DOHH2 (cell line): ENCODE results near the gene ST3GAL4.

Experiments used
- H3F3A ChIP-seq: fragments of 200-600 bp; sonication (generic), shearing (Covaris generic); 2 replicates; pipeline ENCODE4 v1.6.0; 2016; ENCODE audit warnings: antibody characterized with exemption, mild to moderate bottlenecking; ENCODE audit not compliant: control insufficient read depth, insufficient read depth
- H3K27ac ChIP-seq: fragments of 200-600 bp; sonication (generic); 2 replicates; pipeline ENCODE4 v1.5.1; 2014; ENCODE audit warnings: low read depth, mild to moderate bottlenecking, low read length, moderate library complexity
- H3K27me3 ChIP-seq: fragments of 200-600 bp; sonication (generic); 2 replicates; pipeline ENCODE4 v1.6.1; 2014; ENCODE audit warnings: mild to moderate bottlenecking, low read length, mixed read lengths; ENCODE audit not compliant: control insufficient read depth
- H3K36me3 ChIP-seq: fragments of 200-600 bp; sonication (generic); 2 replicates; pipeline ENCODE4 v1.6.1; 2014; ENCODE audit warnings: mild to moderate bottlenecking, low read length, moderate library complexity, mixed read lengths; ENCODE audit not compliant: control insufficient read depth
- H3K4me1 ChIP-seq: fragments of 200-600 bp; sonication (generic); 2 replicates; pipeline ENCODE4 v1.6.1; 2014; ENCODE audit warnings: mild to moderate bottlenecking, low read length, mixed read lengths; ENCODE audit not compliant: control insufficient read depth
- H3K4me2 ChIP-seq: fragments of 200-600 bp; sonication (generic); 2 replicates; pipeline ENCODE4 v1.6.0; 2014; ENCODE audit warnings: mild to moderate bottlenecking, low read length, moderate library complexity
- H3K4me3 ChIP-seq: fragments of 200-600 bp; sonication (generic); 2 replicates; pipeline ENCODE4 v1.5.1; 2014; ENCODE audit warnings: mild to moderate bottlenecking, low read length, mixed read lengths
- H3K79me2 ChIP-seq: fragments of 200-600 bp; sonication (generic); 2 replicates; pipeline ENCODE4 v1.6.1; 2014; ENCODE audit warnings: mild to moderate bottlenecking, low read length, mixed read lengths; ENCODE audit not compliant: control insufficient read depth
- H3K9me2 ChIP-seq: fragments of 200-600 bp; sonication (generic); replicated peaks from 2 replicates; pipeline ENCODE4 v1.6.1; 2014; ENCODE audit warnings: mild to moderate bottlenecking, low read length, mixed read lengths; ENCODE audit not compliant: control insufficient read depth
- H3K9me3 ChIP-seq: fragments of 200-600 bp; sonication (generic); 2 replicates; pipeline ENCODE4 v1.6.1; 2014; ENCODE audit warnings: antibody characterized with exemption, low read length, mixed read lengths; ENCODE audit not compliant: control insufficient read depth, insufficient read depth
- H4K20me1 ChIP-seq: fragments of 200-600 bp; sonication (generic); 2 replicates; pipeline ENCODE4 v1.6.0; 2014; ENCODE audit warnings: low read depth, mild to moderate bottlenecking, antibody characterized with exemption, low read length, moderate library complexity; ENCODE audit not compliant: control insufficient read depth, insufficient read depth
- CTCF ChIP-seq: fragments of 200-600 bp; sonication (generic); IDR thresholded peaks from one replicate; pipeline ENCODE4 v1.5.1; 2014; ENCODE audit warnings: antibody characterized with exemption, mild to moderate bottlenecking, low read depth, low read length; ENCODE audit not compliant: poor library complexity, severe bottlenecking
- EZH2phosphoT487 ChIP-seq: fragments of 200-600 bp; sonication (generic); IDR thresholded peaks from 2 replicates; pipeline ENCODE4 v1.6.1; 2017; ENCODE audit warnings: borderline replicate concordance, mild to moderate bottlenecking, antibody characterized with exemption, low read length, moderate library complexity, mixed read lengths

Gene ST3GAL4

DNA sequence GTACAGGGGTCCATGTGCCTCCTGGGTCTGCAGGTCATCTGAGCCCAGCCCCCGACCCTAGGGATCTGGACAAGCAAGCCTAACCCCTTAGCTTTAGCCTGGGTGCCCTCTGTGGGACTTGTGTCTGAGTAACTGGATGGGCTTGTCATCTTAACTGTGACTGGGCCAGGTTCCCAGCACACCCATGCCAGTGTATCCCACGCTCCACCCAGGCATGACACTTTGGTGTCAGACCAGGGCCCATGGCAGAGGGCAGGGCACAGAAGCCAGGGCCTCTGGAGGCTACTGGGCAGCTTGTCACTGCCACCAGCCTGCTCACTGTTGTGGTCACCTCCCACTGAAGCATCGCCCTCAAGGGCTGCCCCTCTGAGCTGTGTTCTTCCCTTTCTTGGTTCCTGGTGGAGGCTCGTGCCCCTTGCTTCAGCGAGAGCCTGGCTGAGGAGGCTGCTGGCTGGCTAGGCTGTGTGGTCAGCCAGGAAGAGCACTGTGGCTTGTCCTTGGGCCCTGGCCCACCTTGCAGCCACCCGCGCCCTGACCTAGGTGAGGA, 80.8 kb downstream of the ST3GAL4 start:
- Histone ChIP-seq H3K27ac (no peak overlapping the region), H3K4me1 (peaks cover 3% of the 10 kb centered on the region; the same call in 1 of the 2 replicates), H3K9me3 (no peaks in the 10 kb centered on the region)

DNA sequence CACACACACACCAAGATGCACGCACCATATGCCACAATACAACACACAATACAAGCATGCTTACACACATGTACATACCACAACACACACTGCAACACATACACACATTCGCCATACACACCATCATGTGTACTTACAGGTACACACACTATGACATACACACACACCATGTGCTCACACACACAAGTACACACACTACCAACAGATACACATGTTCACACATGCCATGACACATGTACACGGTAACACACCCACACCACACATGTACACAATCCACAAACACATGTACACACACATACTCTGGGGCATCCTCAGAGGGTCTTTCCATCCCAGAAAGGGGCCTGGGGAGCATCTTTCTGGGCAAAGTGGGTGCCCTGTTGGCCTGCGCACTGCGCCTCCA, 82.2 kb downstream of the ST3GAL4 start:
- H3K9me2 ChIP-seq: no peaks in the 10 kb centered on the region
- H3K4me2 ChIP-seq: no peak overlapping the region
- no peaks in the 10 kb centered on the region for H3K79me2 ChIP-seq
- H3K4me3 ChIP-seq: no peak overlapping the region
- H3F3A ChIP-seq: no peaks in the 10 kb centered on the region
- H3K36me3 ChIP-seq: no peaks in the 10 kb centered on the region
- H4K20me1 ChIP-seq: no peaks in the 10 kb centered on the region
- no peaks in the 10 kb centered on the region for H3K9me3 ChIP-seq
- H3K27me3 ChIP-seq: peaks cover 7% of the 10 kb centered on the region; the same call in 1 of the 2 replicates
- H3K27ac ChIP-seq: no peak overlapping the region
- TF ChIP-seq CTCF (no peak), EZH2phosphoT487 (no peak)
- peaks cover 3% of the 10 kb centered on the region; the same call in 1 of the 2 replicates for H3K4me1 ChIP-seq

More for the DNA sequence above, 80.8 kb downstream of the ST3GAL4 start:
- Histone ChIP-seq H3F3A (no peaks in the 10 kb centered on the region), H3K79me2 (no peaks in the 10 kb centered on the region), H3K4me2 (no peak overlapping the region), H3K4me3 (no peak overlapping the region), H3K9me2 (no peaks in the 10 kb centered on the region), H3K36me3 (no peaks in the 10 kb centered on the region), H4K20me1 (no peaks in the 10 kb centered on the region), H3K27me3 (peaks cover 1% of the 10 kb centered on the region; the same call in 1 of the 2 replicates)
- TF ChIP-seq EZH2phosphoT487 (no peak), CTCF (no peak)

DNA sequence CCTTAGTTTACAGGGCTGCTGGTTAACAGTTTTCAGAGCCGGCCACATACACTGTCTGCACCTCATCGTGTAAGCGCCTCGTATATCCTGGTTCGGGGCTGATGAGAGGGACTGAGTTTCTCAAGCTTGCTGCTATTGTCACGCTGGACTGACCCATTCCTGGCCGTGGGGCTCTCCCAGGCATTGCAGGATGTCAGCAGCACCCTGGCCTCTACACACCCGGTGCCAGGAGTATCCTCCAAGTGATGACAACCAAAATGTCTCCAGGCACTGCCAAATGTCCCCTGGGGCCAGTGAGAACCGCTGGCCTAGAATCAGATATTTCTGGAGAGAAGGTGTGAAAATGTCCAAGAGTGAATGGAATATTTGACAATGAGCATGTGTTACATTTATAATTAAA, 82.8 kb downstream of the ST3GAL4 start:
- no peaks in the 10 kb centered on the region for H4K20me1 ChIP-seq
- H3K4me2 ChIP-seq: no peak overlapping the region
- H3F3A ChIP-seq: no peaks in the 10 kb centered on the region
- no peak for TF ChIP-seq EZH2phosphoT487
- no peak for TF ChIP-seq CTCF
- no peak overlapping the region for H3K27ac ChIP-seq
- H3K9me3 ChIP-seq: no peaks in the 10 kb centered on the region
- H3K4me1 ChIP-seq: peaks cover 3% of the 10 kb centered on the region; the same call in 1 of the 2 replicates
- no peaks in the 10 kb centered on the region for H3K79me2 ChIP-seq
- H3K9me2 ChIP-seq: no peaks in the 10 kb centered on the region
- H3K36me3 ChIP-seq: no peaks in the 10 kb centered on the region
- H3K27me3 ChIP-seq: peaks cover 12% of the 10 kb centered on the region; the same call in 1 of the 2 replicates
- no peak overlapping the region for H3K4me3 ChIP-seq
